ENCODE results near the gene SORCS3. TPM values are rescaled to one million over a fixed set of nuclear protein-coding genes. Genes with fewer than 3 reads are reported as not detected.

The SORCS3 gene
- total and polyA plus RNA-seq, 9 of the 15 experiments (the other 6 are each of a cell fraction or from before 2014, with no cell fraction given), result not detected

GRCh38 chr10:105096316-105096715 is 455.2 kb downstream of the SORCS3 start:
- CTCF ChIA-PET (ENCODE audit: low intra/inter-chr PET ratio), result no interaction called here
- Histone ChIP-seq H3K36me3 (ENCODE audit: control insufficient read depth, insufficient read depth, low read length) (no peaks in the 10 kb centered on the region), H3K4me2 (ENCODE audit: insufficient read depth, low read length) (no peak overlapping the region), H3K9me3 (replicated peaks; ENCODE audit: control insufficient read depth, insufficient read depth, low read depth, low read length) (no peaks in the 10 kb centered on the region), H3K4me1 (replicated peaks in 1 of 2; ENCODE audit: control insufficient read depth in 2 of 2, insufficient read depth in 2 of 2, low read length in 2 of 2) (no peaks in the 10 kb centered on the region), H3K9me1 (ENCODE audit: control insufficient read depth, insufficient read depth, low read length) (no peaks in the 10 kb centered on the region), H3K9ac (ENCODE audit: insufficient read depth in 1 of 2, low read depth in 2 of 2, low read length in 2 of 2) (no peak overlapping the region), H3K79me2 (ENCODE audit: control insufficient read depth, insufficient read depth, low read length) (no peaks in the 10 kb centered on the region), H2AFZ (ENCODE audit: low read depth, low read length) (no peak overlapping the region), H3K27me3 (ENCODE audit: control insufficient read depth in 2 of 2, insufficient read depth in 2 of 2, low read length in 2 of 2) (no peaks in the 10 kb centered on the region), H4K20me1 (replicated peaks; ENCODE audit: control insufficient read depth, insufficient read depth, low read length) (no peaks in the 10 kb centered on the region), H3K27ac (ENCODE audit: extremely low read depth, low read depth, low read length) (no peak overlapping the region), H3K4me3 (no peak overlapping the region)
- 3% methylated on average over 3 of the region's 3 CpGs for WGBS (ENCODE audit: insufficient coverage, low coverage, missing lambda C conversion rate)
- in situ Hi-C loops (cut with MboI) (no loop called here), intact Hi-C loops (cut with micrococcal nuclease) (no loop called here)
- BruUV-seq (replicated peaks), result no TSS peak
- DNase-seq (ENCODE audit: extremely low read depth in 1 of 4, low spot score in 3 of 4) (no peak), ATAC-seq (no peak), FAIRE-seq (no peak)
- POLR2A ChIA-PET, result no interaction called here
- TF ChIP-seq HDAC2 (IDR thresholded peaks at IDR 0.05), result no peak
- TF ChIP-seq CEBPB (tag; IDR thresholded peaks at IDR 0.05), result peak; percentile 29

- H3K27ac ChIP-seq (ENCODE audit: extremely low read depth, low read depth, low read length), result no peak overlapping the region
- WGBS (ENCODE audit: insufficient coverage, low coverage, missing lambda C conversion rate), result 0% methylated on average over 6 of the region's 6 CpGs
- BruUV-seq (replicated peaks), result no TSS peak
- ATAC-seq (no peak), DNase-seq (ENCODE audit: extremely low read depth in 1 of 4, low spot score in 3 of 4) (no peak), FAIRE-seq (no peak)
- H3K79me2 ChIP-seq (ENCODE audit: control insufficient read depth, insufficient read depth, low read length), result no peaks in the 10 kb centered on the region
- no peaks in the 10 kb centered on the region for H3K27me3 ChIP-seq (ENCODE audit: control insufficient read depth in 2 of 2, insufficient read depth in 2 of 2, low read length in 2 of 2)
- no peaks in the 10 kb centered on the region for H3K4me1 ChIP-seq (replicated peaks in 1 of 2; ENCODE audit: control insufficient read depth in 2 of 2, insufficient read depth in 2 of 2, low read length in 2 of 2)
- in situ Hi-C loops (cut with MboI) (no loop called here), intact Hi-C loops (cut with micrococcal nuclease) (no loop called here)
- no peaks in the 10 kb centered on the region for H3K9me1 ChIP-seq (ENCODE audit: control insufficient read depth, insufficient read depth, low read length)
- H2AFZ ChIP-seq (ENCODE audit: low read depth, low read length), result no peak overlapping the region
- H3K4me3 ChIP-seq, result no peak overlapping the region
- no peak overlapping the region for H3K9ac ChIP-seq (ENCODE audit: insufficient read depth in 1 of 2, low read depth in 2 of 2, low read length in 2 of 2)
- no peaks in the 10 kb centered on the region for H3K36me3 ChIP-seq (ENCODE audit: control insufficient read depth, insufficient read depth, low read length)
- no peaks in the 10 kb centered on the region for H4K20me1 ChIP-seq (replicated peaks; ENCODE audit: control insufficient read depth, insufficient read depth, low read length)
- POLR2A ChIA-PET, result no interaction called here
- CTCF ChIA-PET (ENCODE audit: low intra/inter-chr PET ratio), result no interaction called here
- H3K4me2 ChIP-seq (ENCODE audit: insufficient read depth, low read length), result no peak overlapping the region
- no peaks in the 10 kb centered on the region for H3K9me3 ChIP-seq (replicated peaks; ENCODE audit: control insufficient read depth, insufficient read depth, low read depth, low read length)
- no peak for TF ChIP-seq PBX2 (CRISPR knock-in tag; IDR thresholded peaks at IDR 0.05; ENCODE audit: low read depth)
- TF ChIP-seq PBX2 (tag; conservative IDR thresholded peaks at IDR 0.05; ENCODE audit: low read depth), result no peak
- TF ChIP-seq, protein P1, sequence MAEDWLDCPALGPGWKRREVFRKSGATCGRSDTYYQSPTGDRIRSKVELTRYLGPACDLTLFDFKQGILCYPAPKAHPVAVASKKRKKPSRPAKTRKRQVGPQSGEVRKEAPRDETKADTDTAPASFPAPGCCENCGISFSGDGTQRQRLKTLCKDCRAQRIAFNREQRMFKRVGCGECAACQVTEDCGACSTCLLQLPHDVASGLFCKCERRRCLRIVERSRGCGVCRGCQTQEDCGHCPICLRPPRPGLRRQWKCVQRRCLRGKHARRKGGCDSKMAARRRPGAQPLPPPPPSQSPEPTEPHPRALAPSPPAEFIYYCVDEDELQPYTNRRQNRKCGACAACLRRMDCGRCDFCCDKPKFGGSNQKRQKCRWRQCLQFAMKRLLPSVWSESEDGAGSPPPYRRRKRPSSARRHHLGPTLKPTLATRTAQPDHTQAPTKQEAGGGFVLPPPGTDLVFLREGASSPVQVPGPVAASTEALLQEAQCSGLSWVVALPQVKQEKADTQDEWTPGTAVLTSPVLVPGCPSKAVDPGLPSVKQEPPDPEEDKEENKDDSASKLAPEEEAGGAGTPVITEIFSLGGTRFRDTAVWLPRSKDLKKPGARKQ (CRISPR knock-in tag; IDR thresholded peaks at IDR 0.05), result no peak
- TF ChIP-seq NFXL1 (CRISPR knock-in tag; IDR thresholded peaks at IDR 0.05), result no peak
- TF ChIP-seq FOXA1 (IDR thresholded peaks at IDR 0.05; ENCODE audit: borderline replicate concordance), result no peak
- TF ChIP-seq U2AF1 (optimal IDR thresholded peaks at IDR 0.05; ENCODE audit: low read depth, low read length), result no peak
- no peak for TF ChIP-seq POU5F1 (IDR thresholded peaks at IDR 0.05; ENCODE audit: borderline replicate concordance, low read depth, low read length, partially characterized antibody)
- no peak for TF ChIP-seq ZBTB7A (IDR thresholded peaks at IDR 0.05; ENCODE audit: borderline replicate concordance, control insufficient read depth, low read depth, low read length)
- TF ChIP-seq ZNF79 (CRISPR knock-in tag; IDR thresholded peaks at IDR 0.05; ENCODE audit: low read depth), result no peak
- TF ChIP-seq SNAPC5 (CRISPR knock-in tag; IDR thresholded peaks at IDR 0.05), result no peak
These were observed 461.9 kb downstream of the SORCS3 start for GRCh38 chr10:105102977-105103376.

All from K562 (cell line).